H9 (cell line): ENCODE results near the gene NUP210L. TPM values are rescaled to one million over a fixed set of nuclear protein-coding genes. Genes with fewer than 3 reads are reported as not detected.

Experiments used
- DNase-seq: peaks from one replicate; pipeline ENCODE4 v3.0.0-alpha.2; 2017
- H2AFZ ChIP-seq: one replicate; pipeline ENCODE4 v1.6.1; 2013; ENCODE audit warnings: mild to moderate bottlenecking, low read length, control low read depth, moderate library complexity
- H2AK5ac ChIP-seq: 2 replicates; pipeline ENCODE4 v1.6.1; 2013; ENCODE audit warnings: low read length, control low read depth, mixed read lengths; ENCODE audit not compliant: insufficient read length
- H2BK120ac ChIP-seq: one replicate; pipeline ENCODE4 v1.6.1; 2013; ENCODE audit warnings: low read depth, mild to moderate bottlenecking, low read length, control low read depth, inconsistent platforms; ENCODE audit not compliant: poor library complexity, severe bottlenecking
- H2BK12ac ChIP-seq: 2 replicates; pipeline ENCODE4 v1.6.1; 2013; ENCODE audit warnings: low read length, control low read depth, mixed read lengths, low read depth; ENCODE audit not compliant: insufficient read length
- H2BK15ac ChIP-seq: 2 replicates; pipeline ENCODE4 v1.6.1; 2013; ENCODE audit warnings: low read depth, low read length, control low read depth
- H2BK20ac ChIP-seq: one replicate; pipeline ENCODE4 v1.6.1; 2013; ENCODE audit warnings: low read depth, mild to moderate bottlenecking, low read length, control low read depth, inconsistent platforms; ENCODE audit not compliant: poor library complexity, severe bottlenecking
- H2BK5ac ChIP-seq: 2 replicates; pipeline ENCODE4 v1.6.1; 2013; ENCODE audit warnings: low read length, control low read depth, mixed read lengths; ENCODE audit not compliant: insufficient read length
- H3K14ac ChIP-seq: 2 replicates; pipeline ENCODE4 v1.6.1; 2013; ENCODE audit warnings: low read length, control low read depth; ENCODE audit not compliant: insufficient read depth
- H3K18ac ChIP-seq: 2 replicates; pipeline ENCODE4 v1.6.1; 2013; ENCODE audit warnings: low read depth, mild to moderate bottlenecking, mixed read lengths, low read length, control low read depth; ENCODE audit not compliant: insufficient read length
- H3K23ac ChIP-seq: 2 replicates; pipeline ENCODE4 v1.6.1; 2013; ENCODE audit warnings: low read length, control low read depth, mixed read lengths, low read depth; ENCODE audit not compliant: insufficient read length
- H3K23me2 ChIP-seq: 2 replicates; pipeline ENCODE4 v1.6.1; 2013; ENCODE audit warnings: low read depth, mild to moderate bottlenecking, mixed read lengths, low read length, control low read depth; ENCODE audit not compliant: insufficient read length, poor library complexity, severe bottlenecking
- H3K27ac ChIP-seq: 2 replicates; pipeline ENCODE4 v1.5.1; 2013; ENCODE audit warnings: low read length, control low read depth, mixed read lengths, low read depth; ENCODE audit not compliant: insufficient read length
- H3K27me3 ChIP-seq: 2 replicates; pipeline ENCODE4 v1.6.1; 2013; ENCODE audit warnings: low read length, control low read depth, inconsistent platforms; ENCODE audit not compliant: insufficient read depth
- H3K4ac ChIP-seq: 2 replicates; pipeline ENCODE4 v1.6.1; 2013; ENCODE audit warnings: low read depth, mild to moderate bottlenecking, control low read depth, inconsistent platforms, low read length, moderate library complexity
- H3K4me1 ChIP-seq: 2 replicates; pipeline ENCODE4 v1.6.1; 2013; ENCODE audit warnings: low read length, control low read depth, inconsistent platforms; ENCODE audit not compliant: insufficient read depth
- H3K4me2 ChIP-seq: 2 replicates; pipeline ENCODE4 v1.6.1; 2013; ENCODE audit warnings: low read length, control low read depth, mixed read lengths; ENCODE audit not compliant: insufficient read length, insufficient read depth
- H3K56ac ChIP-seq: 2 replicates; pipeline ENCODE4 v1.6.1; 2013; ENCODE audit warnings: low read depth, mild to moderate bottlenecking, mixed read lengths, low read length, control low read depth; ENCODE audit not compliant: insufficient read length
- H3K79me1 ChIP-seq: 2 replicates; pipeline ENCODE4 v1.6.1; 2013; ENCODE audit warnings: low read depth, mild to moderate bottlenecking, moderate library complexity, low read length, control low read depth, inconsistent platforms; ENCODE audit not compliant: insufficient read depth, poor library complexity, severe bottlenecking
- H3K79me2 ChIP-seq: 2 replicates; pipeline ENCODE4 v1.6.1; 2013; ENCODE audit warnings: low read length, control low read depth, inconsistent platforms; ENCODE audit not compliant: insufficient read depth
- H3K9ac ChIP-seq: 2 replicates; pipeline ENCODE4 v1.6.1; 2013; ENCODE audit warnings: low read length, control low read depth, mixed read lengths; ENCODE audit not compliant: insufficient read length; ENCODE audit errors: extremely low read depth
- H3K9me3 ChIP-seq: one replicate; pipeline ENCODE4 v1.6.1; 2013; ENCODE audit warnings: low read depth, low read length, inconsistent platforms; ENCODE audit not compliant: control insufficient read depth
- H3T11ph ChIP-seq: one replicate; pipeline ENCODE4 v1.6.1; 2013; ENCODE audit warnings: mild to moderate bottlenecking, low read length, control low read depth, inconsistent platforms
- H4K20me1 ChIP-seq: one replicate; pipeline ENCODE4 v1.6.1; 2013; ENCODE audit not compliant: control insufficient read depth, insufficient read length, insufficient read depth
- H4K5ac ChIP-seq: 2 replicates; pipeline ENCODE4 v1.6.1; 2013; ENCODE audit warnings: low read depth, mild to moderate bottlenecking, mixed read lengths, low read length, control low read depth; ENCODE audit not compliant: insufficient read length
- H4K8ac ChIP-seq: replicated peaks from 2 replicates; pipeline ENCODE4 v1.6.1; 2013; ENCODE audit warnings: low read length, control low read depth, mixed read lengths, low read depth; ENCODE audit not compliant: insufficient read length
- H4K91ac ChIP-seq: 2 replicates; pipeline ENCODE4 v1.6.1; 2013; ENCODE audit warnings: low read depth, mild to moderate bottlenecking, moderate library complexity, mixed read lengths, low read length, control low read depth; ENCODE audit not compliant: insufficient read length
- H3K27ac Mint-ChIP-seq, 3 experiments: 2 replicates in 2 of 3; 3 replicates in 1 of 3; pipeline ENCODE4 v1.8.0; 2020 to 2021; ENCODE audit warnings: mixed read lengths in 3 of 3, mild to moderate bottlenecking in 1 of 3, moderate library complexity in 1 of 3
- H3K27me3 Mint-ChIP-seq: 2 replicates; pipeline ENCODE4 v1.8.0; 2021; ENCODE audit warnings: low read depth, mild to moderate bottlenecking, moderate library complexity, mixed read lengths
- H3K36me3 Mint-ChIP-seq, 3 experiments: 2 replicates in 2 of 3; 3 replicates in 1 of 3; pipeline ENCODE4 v1.8.0; 2020 to 2021; ENCODE audit warnings: low read depth in 3 of 3, mixed read lengths in 3 of 3; ENCODE audit not compliant: insufficient read depth in 1 of 3
- H3K4me1 Mint-ChIP-seq, 2 experiments: 2 replicates each; pipeline ENCODE4 v1.8.0; 2020; ENCODE audit warnings: mixed read lengths in 2 of 2
- H3K4me3 Mint-ChIP-seq, 2 experiments: 2 replicates in 1 of 2; 3 replicates in 1 of 2; pipeline ENCODE4 v1.8.0; 2020 to 2021; ENCODE audit warnings: mild to moderate bottlenecking in 2 of 2, mixed read lengths in 2 of 2, moderate library complexity in 1 of 2
- H3K9me3 Mint-ChIP-seq, 2 experiments: 2 replicates in 1 of 2; 3 replicates in 1 of 2; pipeline ENCODE4 v1.8.0; 2020; ENCODE audit warnings: mild to moderate bottlenecking in 2 of 2, mixed read lengths in 2 of 2, moderate library complexity in 1 of 2
- CTCF ChIP-seq: fragments of 200-600 bp; sonication (generic); conservative IDR thresholded peaks from 3 replicates; pipeline ENCODE4 v1.8.0; 2021; ENCODE audit warnings: antibody characterized with exemption, mild to moderate bottlenecking
- WGBS: extraction: QIAGEN DNeasy Blood & Tissue Kit; methylation state at CpG from one replicate; pipeline ENCODE4 v1.1.7; 2013; ENCODE audit warnings: missing lambda C conversion rate, low lambda C conversion rate, mixed read lengths; ENCODE audit not compliant: insufficient read length; ENCODE audit errors: extremely low coverage; 5-methylcytosine and 5-hydroxymethylcytosine counted together
- total RNA-seq: library from RNA; stranded (reverse); gene quantifications from 2 replicates; pipeline ENCODE4 v1.2.1, GENCODE V29; 2021

The NUP210L gene
- total RNA-seq, 1 experiment from 2014 or later, result 0.04 TPM

GRCh38 chr1:153967107-153967999 is 187.5 kb downstream of the NUP210L start, which contains the start of gene CREB3L4:
TSS of gene CREB3L4 (plus strand) at chr1:153967902. CDS start at chr1:153968526, 624 bp downstream.
- Histone ChIP-seq H3K18ac (peak within 1 kb of the TSS; percentile 77), H3K23me2 (peaks cover 21% of the 10 kb centered on the region), H2BK5ac (no peak within 1 kb of the TSS), H3K9me3 (no peaks in the 10 kb centered on the region), H3K14ac (peak within 1 kb of the TSS; percentile 85; the same call in 1 of the 2 replicates), H3K27me3 (no peaks in the 10 kb centered on the region), H3K79me1 (peaks cover 3% of the 10 kb centered on the region), H3T11ph (no peak within 1 kb of the TSS), H3K79me2 (peaks cover 6% of the 10 kb centered on the region; the same call in 1 of the 2 replicates), H4K91ac (no peak within 1 kb of the TSS), H4K20me1 (no peaks in the 10 kb centered on the region), H4K8ac (no peak within 1 kb of the TSS), H2BK20ac (no peak within 1 kb of the TSS), H2BK15ac (no peak within 1 kb of the TSS), H2BK120ac (no peak within 1 kb of the TSS), H3K9ac (peak within 1 kb of the TSS; percentile 94), H3K27ac (peak within 1 kb of the TSS; percentile 92), H2BK12ac (no peak within 1 kb of the TSS), H3K4me1 (no peaks in the 10 kb centered on the region), H2AK5ac (no peak within 1 kb of the TSS), H2AFZ (no peak within 1 kb of the TSS), H4K5ac (peak within 1 kb of the TSS; percentile 0), H3K4me2 (peak within 1 kb of the TSS; percentile 81), H3K23ac (no peak within 1 kb of the TSS), H3K4ac (no peak within 1 kb of the TSS), H3K56ac (no peak within 1 kb of the TSS)
- H3K4me1 Mint-ChIP-seq, result peaks cover 31 to 44% of the 10 kb centered on the region in 2 experiments
- H3K27me3 Mint-ChIP-seq, result no peaks in the 10 kb centered on the region
- DNase-seq, result peak; percentile 96
- peak; percentile 48; the same call in 2 of the 3 replicates for TF ChIP-seq CTCF
- peaks cover 10 to 17% (median 17%) of the 10 kb centered on the region in 3 experiments; a peak in 6 of 7 replicates for H3K36me3 Mint-ChIP-seq
- peak within 1 kb of the TSS; percentile 87 to 96 for H3K4me3 Mint-ChIP-seq
- H3K9me3 Mint-ChIP-seq, result peaks cover 0 to 4% of the 10 kb centered on the region in 2 experiments; a peak in 2 of 5 replicates
- peak within 1 kb of the TSS; percentile 99 to 100 (median 99) for H3K27ac Mint-ChIP-seq
- no CpG with 5 or more reads among the region's 60 CpGs for WGBS
